A549 treated with Hydrocortisone at 1 μM for 4 hours (cell line): ENCODE results near the gene GPR132. TPM values are rescaled to one million over a fixed set of nuclear protein-coding genes. Genes with fewer than 3 reads are reported as not detected.

Experiments used
- total RNA-seq: library from RNA; stranded (reverse); fragments of 200-300 nt; extraction: Qiagen RNA extraction; gene quantifications from 5 replicates; pipeline ENCODE4 v1.2.3, GENCODE V29; 2022

Gene GPR132, protein sequence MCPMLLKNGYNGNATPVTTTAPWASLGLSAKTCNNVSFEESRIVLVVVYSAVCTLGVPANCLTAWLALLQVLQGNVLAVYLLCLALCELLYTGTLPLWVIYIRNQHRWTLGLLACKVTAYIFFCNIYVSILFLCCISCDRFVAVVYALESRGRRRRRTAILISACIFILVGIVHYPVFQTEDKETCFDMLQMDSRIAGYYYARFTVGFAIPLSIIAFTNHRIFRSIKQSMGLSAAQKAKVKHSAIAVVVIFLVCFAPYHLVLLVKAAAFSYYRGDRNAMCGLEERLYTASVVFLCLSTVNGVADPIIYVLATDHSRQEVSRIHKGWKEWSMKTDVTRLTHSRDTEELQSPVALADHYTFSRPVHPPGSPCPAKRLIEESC
- total RNA-seq: 0.49 to 0.64 TPM (median 0.51 TPM) in 5 replicates

DNA sequence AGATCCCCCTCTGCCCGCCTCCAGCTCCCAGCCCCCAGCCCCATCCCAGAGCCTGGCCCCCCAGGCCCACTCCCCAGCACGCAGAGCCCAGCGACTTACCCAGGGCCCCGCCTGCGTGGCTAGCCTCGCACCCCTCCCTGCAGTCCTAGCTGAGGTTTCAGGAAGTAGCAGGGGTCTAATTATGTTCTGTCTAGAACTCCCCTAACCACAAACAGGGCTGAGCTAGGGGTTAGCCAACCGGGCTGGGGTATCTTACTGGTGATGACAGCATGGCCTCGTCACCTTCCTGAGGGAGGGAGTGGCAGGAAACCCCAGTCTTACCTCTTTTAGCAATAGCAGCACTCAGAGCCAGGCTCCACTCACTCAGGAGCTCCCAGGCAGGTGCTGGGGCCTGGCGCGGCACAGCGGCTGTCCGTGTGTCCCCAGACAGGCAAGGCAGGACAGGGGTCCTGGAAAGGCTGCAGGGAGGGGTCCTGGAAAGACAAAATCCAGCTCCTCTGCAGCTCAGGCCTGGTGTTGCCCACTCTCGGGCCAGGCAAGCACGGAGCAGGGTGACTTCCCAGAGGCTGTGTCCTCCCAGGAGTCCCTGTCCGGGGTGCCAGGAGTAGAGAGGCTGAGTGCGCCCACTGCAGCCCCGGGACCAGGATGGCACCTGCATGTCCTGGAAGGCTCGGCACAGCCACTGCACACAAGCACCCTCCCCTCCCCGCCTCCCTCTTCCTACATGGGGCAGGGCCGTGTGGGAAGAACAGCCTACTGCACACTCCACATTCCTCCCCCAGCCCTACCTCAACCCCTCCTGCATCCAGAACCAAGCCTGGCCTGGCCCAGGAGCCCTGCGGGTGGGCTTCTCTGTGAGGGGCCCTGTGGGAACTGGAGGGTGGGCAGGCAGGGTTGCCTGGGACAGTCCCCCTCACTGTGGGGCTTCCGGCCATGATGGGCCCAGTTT is at the start of gene GPR132:
TSS of gene GPR132 (minus strand) at position 151 of the 949 bp plus-strand sequence. CDS start 10,010 bp downstream, outside the sequence.

GRCh38 chr14:105020815-105021655 is 44.2 kb downstream of the GPR132 start, which contains the start of gene CDCA4:
Gene CDCA4, minus strand, starts transcription at chr14:105021083. Its CDS starts 9,154 bp downstream, at chr14:105011929.

Other genes with a start within 250 kb of the GPR132 start
- 21.6 to 26.6 TPM (median 22.6 TPM) in 5 replicates for gene CEP170B, start 200.2 kb downstream of the GPR132 start, total RNA-seq
- 0.05 to 0.13 TPM (median 0.05 TPM) in 4 of 5 replicates, not detected in the other for gene PLD4, start 140.6 kb downstream of the GPR132 start, total RNA-seq
- 194 to 278 TPM (median 207 TPM) in 5 replicates for gene AHNAK2, start 87.1 kb downstream of the GPR132 start, total RNA-seq
- 14.5 to 17.8 TPM (median 17.0 TPM) in 5 replicates for gene CLBA1, start 79.6 kb downstream of the GPR132 start, total RNA-seq
- 44.5 to 51.7 TPM (median 46.7 TPM) in 5 replicates for gene CDCA4, start 44.3 kb downstream of the GPR132 start, total RNA-seq
- 20.6 to 25.9 TPM (median 24.0 TPM) in 5 replicates for gene JAG2, start 103.3 kb upstream of the GPR132 start, total RNA-seq
- gene NUDT14, start 115.9 kb upstream of the GPR132 start, total RNA-seq: 21.0 to 46.0 TPM (median 40.7 TPM) in 5 replicates
- 34.7 to 45.9 TPM (median 41.4 TPM) in 5 replicates for gene BTBD6, start 183.1 kb upstream of the GPR132 start, total RNA-seq
- 24.9 to 27.6 TPM (median 26.4 TPM) in 5 replicates for gene BRF1, start 235.6 kb upstream of the GPR132 start, total RNA-seq
- gene PACS2, start 249.3 kb upstream of the GPR132 start, total RNA-seq: 22.7 to 28.3 TPM (median 24.5 TPM) in 5 replicates